Sigmoid colon (tissue), 4 donors: ENCODE results near the gene DFFB.

Experiments used
- CTCF ChIP-seq, 4 experiments: fragments of 450-650 bp in 3 of 4; fragments of 200-600 bp in 1 of 4; IDR thresholded peaks; one replicate each; pipeline ENCODE4 v1.5.1; 2016 to 2019; ENCODE audit warnings: antibody characterized with exemption in 4 of 4, mild to moderate bottlenecking in 3 of 4, moderate library complexity in 2 of 4
- EP300 ChIP-seq, 4 donors: sonication (generic); formaldehyde crosslinking; IDR thresholded peaks; one replicate each; pipeline ENCODE4 v1.6.1; 2017; ENCODE audit warnings: antibody characterized with exemption in 4 of 4
- POLR2A ChIP-seq, 2 donors: fragments of 450-650 bp; IDR thresholded peaks; one replicate each; pipeline ENCODE4 v1.6.1; 2016; ENCODE audit warnings: antibody characterized with exemption in 2 of 2, mild to moderate bottlenecking in 2 of 2, moderate library complexity in 2 of 2
- POLR2AphosphoS5 ChIP-seq, 4 donors: sonication (generic); formaldehyde crosslinking; IDR thresholded peaks; one replicate each; pipeline ENCODE4 v1.6.1; 2017; ENCODE audit warnings: antibody characterized with exemption in 4 of 4

- TF ChIP-seq CTCF (IDR thresholded peaks at IDR 0.05) (no peak), POLR2AphosphoS5 (IDR thresholded peaks at IDR 0.05) (no peak), POLR2A (IDR thresholded peaks at IDR 0.05) (no peak), EP300 (IDR thresholded peaks at IDR 0.05) (no peak)
Observed at GRCh38 chr1:3923378-3924185, 66.3 kb downstream of the DFFB start.
